ENCODE results near the gene BCAS3.
"Not testable (repeated sequence)": the region's sequence is repeated elsewhere in the genome, so short reads cannot be mapped to it uniquely, and the experiment has no call there.

The BCAS3 gene

GRCh38 chr17:60804831-60805230, 127.2 kb downstream of the BCAS3 start:
- no peak for DNase-seq

- no peak for DNase-seq
Observed at GRCh38 chr17:60809421-60809820, 131.8 kb downstream of the BCAS3 start.

GRCh38 chr17:60814941-60815340, 137.3 kb downstream of the BCAS3 start:
- not testable (repeated sequence) for DNase-seq

GRCh38 chr17:60817192-60817591, 139.5 kb downstream of the BCAS3 start:
- DNase-seq, result peak in 2 of 3 donors; percentile 12 to 43

GRCh38 chr17:60819447-60820130, 141.9 kb downstream of the BCAS3 start:
- no peak for DNase-seq

GRCh38 chr17:60823515-60823914, 145.9 kb downstream of the BCAS3 start:
- peak; percentile 28 to 53 (median 49) for DNase-seq

- no peak for DNase-seq
Observed at GRCh38 chr17:60825351-60825750, 147.7 kb downstream of the BCAS3 start.

- DNase-seq, result no peak
Observed at GRCh38 chr17:60827943-60828342, 150.3 kb downstream of the BCAS3 start.

GRCh38 chr17:60832151-60832585, 154.5 kb downstream of the BCAS3 start:
- peak; percentile 33 to 50 (median 40) for DNase-seq

- DNase-seq, result peak; percentile 10 to 51 (median 30)
Observed at GRCh38 chr17:60832631-60833030, 155.0 kb downstream of the BCAS3 start.

- DNase-seq, result no peak
Observed at GRCh38 chr17:60840456-60840855, 162.8 kb downstream of the BCAS3 start.

- DNase-seq, result no peak
Observed at GRCh38 chr17:60845012-60845411, 167.4 kb downstream of the BCAS3 start.

GRCh38 chr17:60846175-60846574, 168.5 kb downstream of the BCAS3 start:
- peak in 2 of 3 donors; percentile 41 to 46 for DNase-seq

- no peak for DNase-seq
Observed at GRCh38 chr17:60851181-60851580, 173.5 kb downstream of the BCAS3 start.

GRCh38 chr17:60857556-60858080, 180.0 kb downstream of the BCAS3 start:
- no peak for DNase-seq

- DNase-seq, result no peak
Observed at GRCh38 chr17:60862482-60862881, 184.8 kb downstream of the BCAS3 start.

GRCh38 chr17:60863892-60864707, 186.4 kb downstream of the BCAS3 start:
- peak; percentile 14 to 47 (median 45) for DNase-seq

GRCh38 chr17:60864708-60865005, 187.0 kb downstream of the BCAS3 start:
- DNase-seq, result no peak

GRCh38 chr17:60874772-60875171, 197.1 kb downstream of the BCAS3 start:
- no peak for DNase-seq

GRCh38 chr17:60886731-60887613, 209.3 kb downstream of the BCAS3 start:
- not testable (repeated sequence) for DNase-seq

GRCh38 chr17:60887614-60888028, 210.0 kb downstream of the BCAS3 start:
- DNase-seq, result no peak

GRCh38 chr17:60888812-60889709, 211.4 kb downstream of the BCAS3 start:
- no peak for DNase-seq

Data from suppressor macrophage treated with lipopolysaccharide for 1 hour (primary cell).